Measurements from ENCODE around the gene ZC2HC1C.

ZC2HC1C gene

DNA sequence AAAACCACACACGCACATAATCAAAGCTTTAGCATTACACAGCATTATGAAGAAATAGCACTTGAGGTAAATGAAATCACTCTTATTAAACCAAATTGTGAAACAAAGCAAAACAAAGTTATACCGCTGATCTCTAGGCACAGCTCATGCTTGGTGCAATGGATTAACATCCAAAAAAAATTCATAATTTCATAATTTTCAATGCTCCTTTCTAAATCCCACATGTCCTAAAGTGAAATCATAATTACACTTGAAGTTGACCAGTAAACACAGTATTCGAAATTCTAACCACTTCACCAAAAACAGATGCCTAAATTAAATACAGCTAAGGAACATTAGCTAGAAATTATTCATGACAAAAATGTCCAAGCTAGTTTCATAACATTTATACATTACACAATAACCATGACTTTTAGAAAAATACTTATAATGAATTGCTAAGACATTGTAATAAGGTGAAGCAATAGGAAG lies 19.7 kb upstream of the ZC2HC1C start:
- POLR2A ChIA-PET, result interaction anchor here (3.7 kb wide), 1 partner anchor 14 kb away, joined by 14 read pairs; the partner anchor contains the start of gene ACYP1
- TF ChIP-seq FOXK2 (IDR thresholded peaks at IDR 0.05) (no peak), TARDBP (IDR thresholded peaks at IDR 0.05) (no peak), ZNF384 (IDR thresholded peaks at IDR 0.05) (no peak), LEF1 (IDR thresholded peaks at IDR 0.05; ENCODE audit: borderline replicate concordance) (no peak), CTBP1 (IDR thresholded peaks at IDR 0.05; ENCODE audit: borderline replicate concordance) (no peak), NFRKB (IDR thresholded peaks at IDR 0.05) (no peak), FOXA1 (IDR thresholded peaks at IDR 0.05) (no peak)
- TF ChIP-seq, protein P1, sequence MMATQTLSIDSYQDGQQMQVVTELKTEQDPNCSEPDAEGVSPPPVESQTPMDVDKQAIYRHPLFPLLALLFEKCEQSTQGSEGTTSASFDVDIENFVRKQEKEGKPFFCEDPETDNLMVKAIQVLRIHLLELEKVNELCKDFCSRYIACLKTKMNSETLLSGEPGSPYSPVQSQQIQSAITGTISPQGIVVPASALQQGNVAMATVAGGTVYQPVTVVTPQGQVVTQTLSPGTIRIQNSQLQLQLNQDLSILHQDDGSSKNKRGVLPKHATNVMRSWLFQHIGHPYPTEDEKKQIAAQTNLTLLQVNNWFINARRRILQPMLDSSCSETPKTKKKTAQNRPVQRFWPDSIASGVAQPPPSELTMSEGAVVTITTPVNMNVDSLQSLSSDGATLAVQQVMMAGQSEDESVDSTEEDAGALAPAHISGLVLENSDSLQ (IDR thresholded peaks at IDR 0.05), result no peak
- DNase-seq (ENCODE audit: extremely low spot score), result no peak
- CTCF ChIA-PET, result no interaction called here

DNA sequence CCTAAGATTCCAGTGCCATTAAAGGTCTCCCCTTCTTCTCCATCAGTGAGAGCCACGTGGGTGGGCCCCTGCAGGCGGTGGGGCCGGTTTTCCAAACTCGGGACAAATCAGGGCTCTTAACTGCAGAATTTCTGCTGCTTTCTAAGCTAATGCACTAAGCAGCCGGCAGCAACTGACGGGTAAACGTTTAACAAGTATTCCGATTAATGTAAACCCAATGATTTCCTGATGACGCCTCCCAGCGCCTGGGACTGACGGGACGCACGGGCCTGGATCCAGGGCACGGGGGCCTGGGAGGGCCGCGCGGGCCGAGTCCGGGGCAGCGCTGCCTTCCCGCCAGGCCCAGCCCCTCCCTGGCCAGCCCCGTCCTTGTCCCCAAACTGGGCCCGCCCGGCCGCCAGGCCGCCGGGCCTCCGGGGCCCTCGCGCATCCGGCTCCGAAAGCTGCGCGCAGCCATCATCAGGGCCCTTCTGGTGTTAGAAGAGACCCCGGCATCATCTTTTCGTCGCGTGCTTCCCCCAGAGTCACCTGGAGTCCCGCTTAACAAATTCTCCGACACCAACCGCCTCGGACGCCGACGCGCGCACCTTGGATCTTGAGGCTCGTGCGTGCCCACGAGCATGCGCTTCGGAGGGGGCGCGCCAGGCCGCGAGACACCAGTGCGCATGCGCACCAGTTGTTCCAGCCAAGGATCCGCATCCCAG lies 18.4 kb upstream of the ZC2HC1C start, which contains the start of gene MLH3:
TSS of gene MLH3 (minus strand) at position 616 of the 704 bp plus-strand sequence. CDS start 1,812 bp downstream, outside the sequence.
- ChIA-PET POLR2A (interaction anchor here (3.7 kb wide), 1 partner anchor 13 kb away, joined by 14 read pairs; the partner anchor contains the start of gene ACYP1), CTCF (interaction anchor here (0.6 kb wide), 1 partner anchor 293 kb away, joined by 8 read pairs; no protein-coding TSS in a partner anchor)
- no peak for DNase-seq (ENCODE audit: extremely low spot score)
- TF ChIP-seq ZNF384 (IDR thresholded peaks at IDR 0.05) (no peak), LEF1 (IDR thresholded peaks at IDR 0.05; ENCODE audit: borderline replicate concordance) (no peak), BHLHE40 (IDR thresholded peaks at IDR 0.05; ENCODE audit: borderline replicate concordance) (no peak), FOXA1 (IDR thresholded peaks at IDR 0.05) (no peak), HDGF (IDR thresholded peaks at IDR 0.05; ENCODE audit: borderline replicate concordance) (no peak), SUZ12 (IDR thresholded peaks at IDR 0.05) (no peak), FOXM1 (IDR thresholded peaks at IDR 0.05; ENCODE audit: borderline replicate concordance) (no peak), FOXK2 (IDR thresholded peaks at IDR 0.05) (no peak), L3MBTL2 (conservative IDR thresholded peaks at IDR 0.05) (no peak), ARNT (IDR thresholded peaks at IDR 0.05) (no peak), ELF4 (IDR thresholded peaks at IDR 0.05) (no peak), SP1 (IDR thresholded peaks at IDR 0.05) (no peak), CTBP1 (IDR thresholded peaks at IDR 0.05; ENCODE audit: borderline replicate concordance) (no peak), TARDBP (IDR thresholded peaks at IDR 0.05) (no peak), NFRKB (IDR thresholded peaks at IDR 0.05) (no peak)
- TF ChIP-seq, protein P1 (IDR thresholded peaks at IDR 0.05), result no peak

DNA sequence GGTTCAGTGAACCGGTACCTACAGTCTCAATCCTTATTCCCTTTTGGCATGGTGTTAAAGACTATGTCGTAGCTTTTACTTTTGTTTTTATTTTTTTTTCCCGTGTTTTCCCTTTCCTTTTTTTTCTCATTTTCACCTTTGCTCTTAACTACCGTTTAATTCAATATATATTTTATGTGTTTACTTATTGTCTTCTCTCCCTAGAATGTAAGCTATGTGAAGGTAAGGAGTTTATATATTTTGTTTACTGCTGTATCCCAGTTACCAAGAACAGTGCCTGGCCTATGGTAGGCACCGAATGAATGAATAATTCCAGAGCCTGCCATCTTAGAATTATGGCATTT lies 17.9 kb upstream of the ZC2HC1C start:
- ChIA-PET POLR2A (no interaction called here), CTCF (interaction anchor here (0.6 kb wide), 1 partner anchor 293 kb away, joined by 8 read pairs; no protein-coding TSS in a partner anchor)
- no peak for DNase-seq (ENCODE audit: extremely low spot score)
- TF ChIP-seq CTBP1 (IDR thresholded peaks at IDR 0.05; ENCODE audit: borderline replicate concordance) (no peak), FOXA1 (IDR thresholded peaks at IDR 0.05) (no peak), HDGF (IDR thresholded peaks at IDR 0.05; ENCODE audit: borderline replicate concordance) (no peak), SUZ12 (IDR thresholded peaks at IDR 0.05) (no peak), BHLHE40 (IDR thresholded peaks at IDR 0.05; ENCODE audit: borderline replicate concordance) (no peak), ZNF384 (IDR thresholded peaks at IDR 0.05) (no peak), FOXM1 (IDR thresholded peaks at IDR 0.05; ENCODE audit: borderline replicate concordance) (no peak), FOXK2 (IDR thresholded peaks at IDR 0.05) (no peak)

DNA sequence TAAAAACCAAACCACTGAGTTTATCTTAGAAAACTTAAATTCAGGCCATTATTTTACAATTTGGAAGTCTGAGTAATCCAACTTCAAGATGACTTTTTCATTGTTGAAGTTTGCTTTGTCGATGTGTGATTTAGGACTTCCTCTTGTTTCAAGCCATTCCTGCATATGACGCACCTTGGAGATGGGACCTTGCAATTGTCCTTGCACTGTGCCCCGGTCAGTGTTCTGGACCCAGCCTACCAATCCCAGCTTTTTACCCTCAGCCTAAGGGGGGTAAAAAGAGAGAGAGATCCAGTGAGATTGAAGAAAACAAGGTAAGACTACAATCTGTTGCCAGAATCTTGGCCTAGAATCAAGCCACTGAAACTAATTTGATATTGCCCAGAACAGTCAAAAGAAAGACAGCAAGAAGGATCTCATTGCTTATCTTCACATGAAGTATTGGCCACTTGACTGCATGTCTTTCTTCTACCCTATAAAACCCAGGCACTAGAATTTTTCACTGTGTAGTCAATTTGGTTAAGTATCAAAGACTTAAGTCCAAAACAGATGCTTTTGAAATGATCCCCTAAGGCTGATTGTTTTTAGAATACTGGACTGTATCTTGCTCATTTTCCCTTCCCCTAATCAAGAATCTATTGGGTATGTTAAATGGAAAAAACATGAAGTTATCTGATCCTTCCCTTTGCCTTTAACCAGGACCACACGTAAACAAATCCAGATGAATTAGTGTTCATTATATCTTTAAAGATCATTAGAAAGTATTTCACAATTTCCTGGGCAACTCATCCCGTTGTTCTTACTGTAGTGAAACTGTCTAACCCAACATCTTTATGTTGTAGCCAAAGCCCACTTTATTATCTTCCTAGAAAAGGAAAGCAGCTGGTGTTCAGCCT lies 15.8 kb upstream of the ZC2HC1C start:
- POLR2A ChIA-PET, result no interaction called here

DNA sequence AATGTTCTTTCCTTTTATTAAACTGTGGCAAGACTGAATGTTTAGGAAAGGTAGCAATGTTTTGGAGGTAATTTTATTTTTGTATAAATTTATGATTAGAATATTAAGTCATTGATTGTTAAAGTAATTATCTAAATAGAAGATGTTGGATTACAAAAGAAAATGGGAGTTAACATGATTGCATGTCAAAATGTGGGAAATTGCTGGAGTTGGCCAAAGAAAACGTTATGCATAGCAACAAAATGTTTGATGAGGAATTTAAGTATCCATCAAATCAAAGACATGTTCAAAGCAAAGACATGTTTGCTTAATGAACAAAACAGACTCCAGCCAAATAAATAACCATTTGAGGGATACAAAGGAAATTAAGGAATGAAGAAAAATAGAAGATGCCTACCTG lies 15.0 kb upstream of the ZC2HC1C start:
- CTCF ChIA-PET, result no interaction called here
- TF ChIP-seq ELF4 (IDR thresholded peaks at IDR 0.05) (no peak), HDGF (IDR thresholded peaks at IDR 0.05; ENCODE audit: borderline replicate concordance) (no peak), ZNF384 (IDR thresholded peaks at IDR 0.05) (no peak), NFRKB (IDR thresholded peaks at IDR 0.05) (no peak), LEF1 (IDR thresholded peaks at IDR 0.05; ENCODE audit: borderline replicate concordance) (no peak)
- DNase-seq (ENCODE audit: extremely low spot score), result no peak
- POLR2A ChIA-PET, result no interaction called here

More for the DNA sequence above, 15.8 kb upstream of the ZC2HC1C start:
- DNase-seq (ENCODE audit: extremely low spot score), result no peak
- TF ChIP-seq BHLHE40 (IDR thresholded peaks at IDR 0.05; ENCODE audit: borderline replicate concordance) (no peak), HDGF (IDR thresholded peaks at IDR 0.05; ENCODE audit: borderline replicate concordance) (no peak)
- CTCF ChIA-PET, result no interaction called here

DNA sequence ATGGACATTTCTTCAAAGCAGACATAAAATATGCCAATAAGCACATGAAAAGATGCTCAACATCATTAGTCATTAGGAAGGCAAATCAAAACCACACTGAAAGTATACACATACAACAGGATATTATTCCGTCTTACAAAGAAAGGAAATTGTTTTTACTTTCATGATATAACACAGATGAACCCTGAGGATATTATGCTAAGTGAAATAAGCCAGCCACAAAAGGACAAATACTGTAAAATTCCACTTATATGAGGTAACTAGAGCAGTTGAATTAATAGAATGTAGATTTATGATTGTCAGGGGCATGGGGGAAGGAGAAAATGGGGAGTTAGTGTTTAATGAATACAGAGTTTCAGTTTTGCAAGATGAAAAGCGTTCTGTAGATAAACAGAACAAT lies 9.8 kb upstream of the ZC2HC1C start:
- no peak for DNase-seq (ENCODE audit: extremely low spot score)
- POLR2A ChIA-PET, result no interaction called here
- CTCF ChIA-PET, result no interaction called here
- TF ChIP-seq FOXM1 (IDR thresholded peaks at IDR 0.05; ENCODE audit: borderline replicate concordance) (no peak), FOXA1 (IDR thresholded peaks at IDR 0.05) (no peak), TARDBP (IDR thresholded peaks at IDR 0.05) (no peak), BHLHE40 (IDR thresholded peaks at IDR 0.05; ENCODE audit: borderline replicate concordance) (no peak), CTBP1 (IDR thresholded peaks at IDR 0.05; ENCODE audit: borderline replicate concordance) (no peak), ARNT (IDR thresholded peaks at IDR 0.05) (no peak), ZNF384 (IDR thresholded peaks at IDR 0.05) (no peak), L3MBTL2 (conservative IDR thresholded peaks at IDR 0.05) (no peak), SP1 (IDR thresholded peaks at IDR 0.05) (no peak), HDGF (IDR thresholded peaks at IDR 0.05; ENCODE audit: borderline replicate concordance) (no peak), LEF1 (IDR thresholded peaks at IDR 0.05; ENCODE audit: borderline replicate concordance) (no peak)
- TF ChIP-seq, protein P1 (IDR thresholded peaks at IDR 0.05), result no peak

Measured in HEK293T (cell line).